Thoracic aorta (tissue), 2 donors: ENCODE data around the gene FIP1L1. TPM values are rescaled to one million over a fixed set of nuclear protein-coding genes. Genes with fewer than 3 reads are reported as not detected.
"Not testable (repeated sequence)": the region's sequence is repeated elsewhere in the genome, so short reads cannot be mapped to it uniquely, and the experiment has no call there.

Experiments
- ATAC-seq: fragments of 150-250 bp; one replicate; pipeline ENCODE4 v1.8.0; 2017; ENCODE audit warnings: low read depth; ENCODE audit not compliant: insufficient number of reproducible peaks, low FRiP score
- DNase-seq: peaks from one replicate; pipeline ENCODE4 v3.0.0-alpha.2; 2020; ENCODE audit warnings: low spot score
- H3K27ac ChIP-seq, 2 donors: fragments of 200-600 bp; sonication (generic); 1 replicate in 1 of 2; 2 replicates in 1 of 2; pipeline ENCODE4 v1.5.1; 2016; ENCODE audit warnings: mild to moderate bottlenecking in 2 of 2, moderate library complexity in 2 of 2
- H3K27me3 ChIP-seq: fragments of 200-600 bp; sonication (generic); replicated peaks from 2 replicates; pipeline ENCODE4 v1.6.0; 2016; ENCODE audit warnings: mild to moderate bottlenecking; ENCODE audit not compliant: insufficient read depth
- H3K36me3 ChIP-seq: fragments of 200-600 bp; sonication (generic); one replicate; pipeline ENCODE4 v1.5.1; 2016
- H3K4me1 ChIP-seq, 2 donors: fragments of 200-600 bp; sonication (generic); 1 replicate in 1 of 2; 2 replicates in 1 of 2; pipeline versions ENCODE4 v1.5.1 to v1.6.0; 2016; ENCODE audit warnings: low read depth in 2 of 2, mild to moderate bottlenecking in 1 of 2; ENCODE audit not compliant: control insufficient read depth in 1 of 2
- H3K4me3 ChIP-seq: fragments of 200-600 bp; sonication (generic); 2 replicates; pipeline ENCODE4 v1.5.1; 2016; ENCODE audit warnings: mild to moderate bottlenecking
- H3K9me3 ChIP-seq: fragments of 200-600 bp; sonication (generic); 2 replicates; pipeline ENCODE4 v1.5.1; 2016
- total RNA-seq, 2 donors: library from RNA; depleted of rRNA; stranded (reverse); fragments of >200 nt; gene quantifications; one replicate each; pipeline versions ENCODE4 v1.1.0 to v1.2.3, GENCODE V29; 2016
- TF ChIP-seq, protein P1 (sequence below): fragments of 200-600 bp; sonication (generic); IDR thresholded peaks from one replicate; pipeline ENCODE4 v1.5.1; 2019; ENCODE audit warnings: antibody characterized with exemption

The FIP1L1 gene
- total RNA-seq, 2 donors from 2014 or later: 29.5 to 57.9 TPM

DNA sequence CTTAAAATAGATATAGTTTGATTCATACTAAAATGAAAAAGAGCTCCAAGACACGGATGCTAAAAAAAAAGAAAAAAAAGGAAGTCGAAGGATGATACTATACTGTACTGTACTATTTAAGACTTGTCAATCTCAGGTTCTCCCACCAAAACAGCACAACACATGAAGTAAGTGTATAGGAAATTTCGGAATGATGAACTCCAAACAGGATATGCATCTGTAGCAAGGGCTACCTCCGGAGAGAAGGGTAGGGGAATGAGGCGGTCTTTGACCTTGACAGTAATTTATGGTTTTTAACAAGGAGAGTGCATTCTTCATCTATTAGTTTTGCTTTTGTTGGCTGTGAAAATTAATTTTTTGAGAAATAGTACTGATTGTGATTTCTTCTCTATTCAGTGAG is 541 bp upstream of the FIP1L1 start:
- DNase-seq: no peak
- no peak for ATAC-seq
- Histone ChIP-seq H3K4me1 (peaks cover 13 to 20% of the 10 kb centered on the region in 2 donors), H3K4me3 (peak overlapping the region; percentile 93), H3K36me3 (no peaks in the 10 kb centered on the region), H3K9me3 (no peaks in the 10 kb centered on the region), H3K27me3 (no peaks in the 10 kb centered on the region), H3K27ac (peak overlapping the region; percentile 83 to 87)
- TF ChIP-seq, protein P1, sequence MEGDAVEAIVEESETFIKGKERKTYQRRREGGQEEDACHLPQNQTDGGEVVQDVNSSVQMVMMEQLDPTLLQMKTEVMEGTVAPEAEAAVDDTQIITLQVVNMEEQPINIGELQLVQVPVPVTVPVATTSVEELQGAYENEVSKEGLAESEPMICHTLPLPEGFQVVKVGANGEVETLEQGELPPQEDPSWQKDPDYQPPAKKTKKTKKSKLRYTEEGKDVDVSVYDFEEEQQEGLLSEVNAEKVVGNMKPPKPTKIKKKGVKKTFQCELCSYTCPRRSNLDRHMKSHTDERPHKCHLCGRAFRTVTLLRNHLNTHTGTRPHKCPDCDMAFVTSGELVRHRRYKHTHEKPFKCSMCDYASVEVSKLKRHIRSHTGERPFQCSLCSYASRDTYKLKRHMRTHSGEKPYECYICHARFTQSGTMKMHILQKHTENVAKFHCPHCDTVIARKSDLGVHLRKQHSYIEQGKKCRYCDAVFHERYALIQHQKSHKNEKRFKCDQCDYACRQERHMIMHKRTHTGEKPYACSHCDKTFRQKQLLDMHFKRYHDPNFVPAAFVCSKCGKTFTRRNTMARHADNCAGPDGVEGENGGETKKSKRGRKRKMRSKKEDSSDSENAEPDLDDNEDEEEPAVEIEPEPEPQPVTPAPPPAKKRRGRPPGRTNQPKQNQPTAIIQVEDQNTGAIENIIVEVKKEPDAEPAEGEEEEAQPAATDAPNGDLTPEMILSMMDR: no peak

DNA sequence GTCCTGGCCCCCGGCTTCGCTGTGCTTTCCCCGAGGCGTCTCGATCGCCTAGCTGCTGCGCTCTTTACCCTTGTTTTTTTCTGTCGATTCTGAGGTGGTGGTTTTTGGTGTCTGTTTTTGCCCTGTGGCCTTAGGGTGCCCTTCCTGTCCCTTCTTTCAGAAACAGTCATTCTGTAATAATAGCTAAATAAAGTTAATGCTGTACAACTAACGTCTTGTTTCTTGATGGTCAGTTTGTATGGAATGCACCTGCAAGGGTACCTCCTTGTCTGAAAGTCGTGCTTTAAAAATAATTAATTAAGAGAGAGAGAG is 686 bp downstream of the FIP1L1 start:
- Histone ChIP-seq H3K4me1 (peaks cover 13 to 20% of the 10 kb centered on the region in 2 donors), H3K4me3 (peak overlapping the region; percentile 93), H3K27me3 (no peaks in the 10 kb centered on the region), H3K9me3 (no peaks in the 10 kb centered on the region), H3K27ac (peak overlapping the region; percentile 83 to 87), H3K36me3 (no peaks in the 10 kb centered on the region)
- ATAC-seq: no peak
- DNase-seq: no peak
- TF ChIP-seq, protein P1: no peak

DNA sequence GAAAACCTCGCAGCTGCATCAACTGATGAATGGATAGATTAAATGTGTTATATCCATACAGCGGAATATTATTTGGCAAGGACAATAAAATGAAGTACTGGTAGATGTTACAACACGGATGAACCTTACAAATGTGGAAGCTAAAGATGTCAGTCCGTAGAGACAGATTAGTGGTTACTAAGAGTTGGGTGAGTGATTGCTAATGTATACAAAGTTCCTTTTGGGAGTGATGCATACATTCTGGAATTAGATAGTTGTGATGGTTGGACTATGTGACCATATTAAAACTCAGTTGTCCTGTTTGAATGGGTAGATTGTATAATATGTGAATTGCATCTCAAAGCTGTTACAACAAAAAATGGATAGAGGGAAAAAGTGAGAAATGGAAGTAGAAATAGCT is 2.8 kb downstream of the FIP1L1 start:
- TF ChIP-seq, protein P1: no peak
- Histone ChIP-seq H3K27ac (no peak overlapping the region), H3K4me1 (peaks cover 13 to 20% of the 10 kb centered on the region in 2 donors), H3K4me3 (no peak overlapping the region), H3K36me3 (peaks cover 3% of the 10 kb centered on the region), H3K27me3 (no peaks in the 10 kb centered on the region), H3K9me3 (no peaks in the 10 kb centered on the region)
- no peak for DNase-seq
- no peak for ATAC-seq

DNA sequence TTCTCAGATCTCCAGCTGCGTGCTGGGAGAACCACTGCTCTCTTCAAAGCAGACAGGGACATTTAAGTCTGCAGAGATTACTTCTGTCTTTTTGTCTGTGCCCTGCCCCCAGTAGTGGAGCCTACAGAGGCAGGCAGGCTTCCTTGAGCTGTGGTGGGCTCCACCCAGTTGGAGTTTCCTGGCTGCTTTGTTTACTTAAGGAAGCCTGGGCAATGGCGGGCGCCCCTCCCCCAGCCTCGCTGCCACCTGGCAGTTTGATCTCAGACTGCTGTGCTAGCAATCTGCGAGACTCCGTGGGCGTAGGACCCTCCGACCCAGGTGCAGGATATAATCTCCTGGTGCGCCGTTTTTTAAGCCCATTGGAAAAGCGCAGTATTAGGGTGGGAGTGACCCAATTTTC is 32.0 kb downstream of the FIP1L1 start:
- not testable (repeated sequence) for H3K4me1 ChIP-seq, H3K4me3 ChIP-seq, ATAC-seq, H3K9me3 ChIP-seq, H3K27me3 ChIP-seq, H3K27ac ChIP-seq, H3K36me3 ChIP-seq, DNase-seq

DNA sequence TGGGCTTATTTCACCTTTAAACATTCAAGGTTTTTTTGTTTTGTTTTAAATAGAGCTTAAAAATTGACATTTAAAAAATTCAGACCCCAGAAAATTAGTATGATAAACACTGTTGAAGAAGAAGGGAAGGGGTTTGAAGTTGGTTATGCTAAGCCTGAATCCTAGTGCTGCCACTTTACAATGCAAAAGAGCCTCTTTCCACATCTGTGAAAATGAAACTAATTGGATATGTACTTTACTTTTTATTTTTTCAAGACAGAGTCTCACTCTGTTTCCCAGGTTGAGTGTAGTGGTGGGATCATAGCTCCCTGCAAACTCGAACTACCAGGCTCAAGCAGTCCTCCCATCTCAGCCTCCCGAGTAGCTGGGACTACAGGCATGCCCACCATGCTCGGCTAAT is 41.8 kb downstream of the FIP1L1 start:
- H3K9me3 ChIP-seq: no peaks in the 10 kb centered on the region
- H3K4me1 ChIP-seq: no peaks in the 10 kb centered on the region
- no peaks in the 10 kb centered on the region for H3K36me3 ChIP-seq
- H3K27ac ChIP-seq: no peak overlapping the region
- no peak for DNase-seq
- ATAC-seq: no peak
- TF ChIP-seq, protein P1: no peak
- H3K27me3 ChIP-seq: no peaks in the 10 kb centered on the region
- H3K4me3 ChIP-seq: no peak overlapping the region

DNA sequence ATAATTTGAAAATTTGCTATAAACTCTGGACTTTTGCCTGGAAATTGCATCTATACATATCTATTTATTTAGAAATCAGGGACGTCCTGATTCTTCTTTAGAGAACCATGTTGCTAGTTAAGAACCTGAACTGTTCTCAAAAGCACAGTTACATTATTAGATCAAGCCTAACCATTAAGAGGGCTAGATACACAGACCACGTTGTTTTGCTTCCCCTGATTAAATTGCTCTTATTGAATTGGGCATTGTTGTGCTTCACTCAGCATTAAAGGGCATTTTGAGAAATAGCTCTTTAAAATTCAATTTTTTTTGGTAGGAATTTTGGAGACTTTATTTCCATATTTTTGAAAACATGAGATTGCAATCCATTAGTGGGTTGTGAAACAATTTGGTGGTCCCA is 44.4 kb downstream of the FIP1L1 start:
- no peak overlapping the region for H3K27ac ChIP-seq
- no peaks in the 10 kb centered on the region for H3K9me3 ChIP-seq
- TF ChIP-seq, protein P1: no peak
- no peaks in the 10 kb centered on the region for H3K36me3 ChIP-seq
- no peak overlapping the region for H3K4me3 ChIP-seq
- no peak for DNase-seq
- no peak for ATAC-seq
- no peaks in the 10 kb centered on the region for H3K27me3 ChIP-seq
- H3K4me1 ChIP-seq: no peaks in the 10 kb centered on the region
